ENCODE measurements around the gene SPPL3. TPM values are rescaled to one million over a fixed set of nuclear protein-coding genes. Genes with fewer than 3 reads are reported as not detected.

SPPL3 gene
- total and polyA plus RNA-seq, 8 donors: 7.0 to 25.7 (median 13.8) TPM

DNA sequence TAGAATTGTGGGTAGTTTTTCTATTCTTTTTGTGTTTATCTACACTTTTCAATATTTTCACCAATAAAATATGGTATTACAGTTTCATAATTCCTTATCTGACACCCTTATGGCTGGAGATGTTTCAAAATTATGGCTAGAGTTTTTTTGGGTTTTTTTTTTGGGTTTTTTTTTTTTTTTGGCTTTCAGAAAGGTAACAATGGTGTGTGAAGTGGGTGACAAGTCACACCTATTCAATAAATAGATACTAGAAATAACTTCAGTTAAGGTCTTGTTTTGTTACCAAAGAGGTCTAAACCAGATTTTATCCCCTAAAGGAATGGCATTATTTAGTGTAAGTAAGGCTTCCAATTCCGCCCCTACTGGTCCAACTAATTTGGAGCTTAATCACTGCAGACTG, 19.5 kb downstream of the SPPL3 start:
- no peak for ATAC-seq
- WGBS, 2 donors: 91 to 97% methylated on average over 1 of the region's 1 CpG

DNA sequence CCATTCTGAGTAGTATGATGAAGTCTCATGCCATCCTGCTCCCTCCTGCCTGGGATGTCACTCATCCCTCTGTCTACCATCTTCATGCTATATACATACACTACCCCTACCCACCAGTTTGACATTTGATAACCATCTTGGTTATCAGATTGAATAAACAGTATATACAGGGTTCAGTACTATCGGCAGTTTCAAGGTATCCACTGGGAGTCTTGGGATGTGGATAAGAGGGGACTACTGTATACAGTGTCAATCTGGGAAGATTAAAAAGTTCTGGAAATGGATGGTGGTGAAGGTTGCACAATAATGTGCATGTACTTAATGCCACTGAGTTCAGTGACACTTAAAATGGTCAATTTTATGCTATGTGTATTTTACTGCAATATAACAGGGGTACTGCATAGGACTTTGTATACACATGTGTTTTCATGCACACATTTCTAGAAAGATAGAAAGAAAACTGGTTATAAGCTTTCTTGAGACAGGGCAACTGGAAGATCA, 22.1 kb downstream of the SPPL3 start:
- WGBS, 2 donors: 65 to 82% methylated on average over 1 of the region's 1 CpG
- no peak overlapping the region for H3K4me3 ChIP-seq
- intact Hi-C loops (cut with DNase I): no loop called here
- TF ChIP-seq, protein P1, sequence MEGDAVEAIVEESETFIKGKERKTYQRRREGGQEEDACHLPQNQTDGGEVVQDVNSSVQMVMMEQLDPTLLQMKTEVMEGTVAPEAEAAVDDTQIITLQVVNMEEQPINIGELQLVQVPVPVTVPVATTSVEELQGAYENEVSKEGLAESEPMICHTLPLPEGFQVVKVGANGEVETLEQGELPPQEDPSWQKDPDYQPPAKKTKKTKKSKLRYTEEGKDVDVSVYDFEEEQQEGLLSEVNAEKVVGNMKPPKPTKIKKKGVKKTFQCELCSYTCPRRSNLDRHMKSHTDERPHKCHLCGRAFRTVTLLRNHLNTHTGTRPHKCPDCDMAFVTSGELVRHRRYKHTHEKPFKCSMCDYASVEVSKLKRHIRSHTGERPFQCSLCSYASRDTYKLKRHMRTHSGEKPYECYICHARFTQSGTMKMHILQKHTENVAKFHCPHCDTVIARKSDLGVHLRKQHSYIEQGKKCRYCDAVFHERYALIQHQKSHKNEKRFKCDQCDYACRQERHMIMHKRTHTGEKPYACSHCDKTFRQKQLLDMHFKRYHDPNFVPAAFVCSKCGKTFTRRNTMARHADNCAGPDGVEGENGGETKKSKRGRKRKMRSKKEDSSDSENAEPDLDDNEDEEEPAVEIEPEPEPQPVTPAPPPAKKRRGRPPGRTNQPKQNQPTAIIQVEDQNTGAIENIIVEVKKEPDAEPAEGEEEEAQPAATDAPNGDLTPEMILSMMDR (IDR thresholded peaks at IDR 0.05): no peak
- H3K36me3 ChIP-seq: no peaks in the 10 kb centered on the region
- no peak overlapping the region for H3K27ac ChIP-seq
- FAIRE-seq (no peak), ATAC-seq (no peak), DNase-seq (no peak)
- no peaks in the 10 kb centered on the region for H3K9me3 ChIP-seq
- H3K4me1 ChIP-seq: no peaks in the 10 kb centered on the region
- no peaks in the 10 kb centered on the region for H3K27me3 ChIP-seq

More for the DNA sequence above, 19.5 kb downstream of the SPPL3 start:
- intact Hi-C loops (cut with DNase I): no loop called here
- Histone ChIP-seq H3K27ac (no peak overlapping the region), H3K9me3 (no peaks in the 10 kb centered on the region), H3K4me1 (no peaks in the 10 kb centered on the region), H3K27me3 (no peaks in the 10 kb centered on the region), H3K4me3 (no peak overlapping the region), H3K36me3 (no peaks in the 10 kb centered on the region)
- TF ChIP-seq, protein P1 (IDR thresholded peaks at IDR 0.05): no peak
- no peak for DNase-seq
- FAIRE-seq: no peak

DNA sequence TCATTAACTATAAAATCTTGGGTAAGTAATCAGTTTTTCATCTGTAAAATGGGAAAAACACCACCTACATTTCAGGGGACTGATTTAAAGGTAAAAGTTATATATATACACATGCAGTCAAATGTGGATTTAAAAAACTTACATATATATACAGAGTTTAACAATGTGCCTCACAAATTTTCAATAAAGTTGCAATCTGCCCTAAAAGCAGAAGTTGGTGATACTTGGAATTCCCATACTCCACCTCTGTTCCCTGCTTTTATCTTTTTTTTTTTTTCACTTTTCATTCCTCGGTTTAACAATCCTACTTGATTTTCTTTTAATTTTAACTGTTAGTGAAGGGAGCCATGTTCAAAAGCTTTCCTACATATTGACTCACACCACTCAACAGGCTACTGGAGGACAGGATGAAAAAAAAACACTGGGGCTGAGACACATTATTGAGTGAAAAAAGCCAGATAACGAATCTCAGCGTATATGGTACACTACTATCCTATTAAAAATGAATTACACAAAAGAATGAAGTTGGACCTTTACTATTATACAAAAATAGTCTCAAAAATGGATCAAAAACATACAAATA, 24.3 kb downstream of the SPPL3 start:
- FAIRE-seq: no peak
- Histone ChIP-seq H3K4me1 (no peaks in the 10 kb centered on the region), H3K27ac (no peak overlapping the region), H3K9me3 (no peaks in the 10 kb centered on the region), H3K27me3 (no peaks in the 10 kb centered on the region), H3K36me3 (no peaks in the 10 kb centered on the region), H3K4me3 (no peak overlapping the region)
- no peak for DNase-seq
- ATAC-seq: no peak
- intact Hi-C loops (cut with DNase I): no loop called here
- TF ChIP-seq, protein P1 (IDR thresholded peaks at IDR 0.05): no peak
- WGBS, 2 donors: 74 to 83% methylated on average over 3 of the region's 3 CpGs

DNA sequence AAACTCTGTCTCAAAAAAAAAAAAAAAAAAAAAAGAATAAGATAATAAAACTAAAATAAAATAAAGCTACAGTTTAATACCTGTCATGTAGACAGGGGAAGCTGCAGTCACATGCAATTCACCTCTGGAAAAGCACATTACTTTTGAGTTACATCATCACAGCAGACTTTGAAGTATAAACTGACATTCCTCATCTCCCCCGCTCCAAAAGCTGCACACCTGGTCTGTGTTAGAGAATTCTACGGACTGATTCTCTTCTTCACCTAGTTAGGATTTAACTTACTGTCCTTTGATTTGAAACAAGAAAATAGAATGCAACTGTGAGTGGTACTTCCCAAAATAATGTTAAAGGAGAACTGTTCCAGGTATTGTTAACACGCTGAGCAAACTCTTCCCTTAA, 25.1 kb downstream of the SPPL3 start:
- intact Hi-C loops (cut with DNase I): no loop called here
- 59 to 61% methylated on average over 3 of the region's 3 CpGs for WGBS, 2 donors
- Histone ChIP-seq H3K36me3 (no peaks in the 10 kb centered on the region), H3K9me3 (no peaks in the 10 kb centered on the region), H3K4me3 (no peak overlapping the region), H3K4me1 (no peaks in the 10 kb centered on the region), H3K27ac (no peak overlapping the region), H3K27me3 (no peaks in the 10 kb centered on the region)
- ATAC-seq (peak in 2 of 4 donors; percentile 60 to 64), FAIRE-seq (no peak), DNase-seq (no peak)
- TF ChIP-seq, protein P1 (IDR thresholded peaks at IDR 0.05): no peak

- H3K4me1 ChIP-seq: peaks cover 0 to 7% (median 0%) of the 10 kb centered on the region in 3 donors
- no peaks in the 10 kb centered on the region for H3K27me3 ChIP-seq
- no peak overlapping the region for H3K27ac ChIP-seq
- no peaks in the 10 kb centered on the region for H3K36me3 ChIP-seq
- 89 to 96% methylated on average over 5 of the region's 5 CpGs for WGBS, 2 donors
- ATAC-seq (no peak), DNase-seq (no peak), FAIRE-seq (no peak)
- TF ChIP-seq, protein P1 (IDR thresholded peaks at IDR 0.05): no peak
- H3K4me3 ChIP-seq: no peak overlapping the region
- intact Hi-C loops (cut with DNase I): no loop called here
- H3K9me3 ChIP-seq: no peaks in the 10 kb centered on the region
Observed at GRCh38 chr12:120874547-120875245, 29.5 kb downstream of the SPPL3 start.

All from pancreas (tissue), 10 donors.